Sigmoid colon (tissue), 4 donors: ENCODE data around the gene CYP2A7.

Experiments used
- EP300 ChIP-seq, 4 donors: sonication (generic); formaldehyde crosslinking; IDR thresholded peaks; one replicate each; pipeline ENCODE4 v1.6.1; 2017; ENCODE audit warnings: antibody characterized with exemption in 4 of 4
- POLR2A ChIP-seq, 2 donors: fragments of 450-650 bp; IDR thresholded peaks; one replicate each; pipeline ENCODE4 v1.6.1; 2016; ENCODE audit warnings: antibody characterized with exemption in 2 of 2, mild to moderate bottlenecking in 2 of 2, moderate library complexity in 2 of 2
- POLR2AphosphoS5 ChIP-seq, 4 donors: sonication (generic); formaldehyde crosslinking; IDR thresholded peaks; one replicate each; pipeline ENCODE4 v1.6.1; 2017; ENCODE audit warnings: antibody characterized with exemption in 4 of 4
- TF ChIP-seq, protein P1 (sequence below), 4 experiments: fragments of 450-650 bp in 3 of 4; fragments of 200-600 bp in 1 of 4; IDR thresholded peaks; one replicate each; pipeline ENCODE4 v1.5.1; 2016 to 2019; ENCODE audit warnings: antibody characterized with exemption in 4 of 4, mild to moderate bottlenecking in 3 of 4, moderate library complexity in 2 of 4

GRCh38 chr19:40889366-40889765 lies 7.3 kb upstream of the CYP2A7 start:
- TF ChIP-seq, protein P1, sequence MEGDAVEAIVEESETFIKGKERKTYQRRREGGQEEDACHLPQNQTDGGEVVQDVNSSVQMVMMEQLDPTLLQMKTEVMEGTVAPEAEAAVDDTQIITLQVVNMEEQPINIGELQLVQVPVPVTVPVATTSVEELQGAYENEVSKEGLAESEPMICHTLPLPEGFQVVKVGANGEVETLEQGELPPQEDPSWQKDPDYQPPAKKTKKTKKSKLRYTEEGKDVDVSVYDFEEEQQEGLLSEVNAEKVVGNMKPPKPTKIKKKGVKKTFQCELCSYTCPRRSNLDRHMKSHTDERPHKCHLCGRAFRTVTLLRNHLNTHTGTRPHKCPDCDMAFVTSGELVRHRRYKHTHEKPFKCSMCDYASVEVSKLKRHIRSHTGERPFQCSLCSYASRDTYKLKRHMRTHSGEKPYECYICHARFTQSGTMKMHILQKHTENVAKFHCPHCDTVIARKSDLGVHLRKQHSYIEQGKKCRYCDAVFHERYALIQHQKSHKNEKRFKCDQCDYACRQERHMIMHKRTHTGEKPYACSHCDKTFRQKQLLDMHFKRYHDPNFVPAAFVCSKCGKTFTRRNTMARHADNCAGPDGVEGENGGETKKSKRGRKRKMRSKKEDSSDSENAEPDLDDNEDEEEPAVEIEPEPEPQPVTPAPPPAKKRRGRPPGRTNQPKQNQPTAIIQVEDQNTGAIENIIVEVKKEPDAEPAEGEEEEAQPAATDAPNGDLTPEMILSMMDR (IDR thresholded peaks at IDR 0.05), result no peak
- no peak for TF ChIP-seq POLR2A (IDR thresholded peaks at IDR 0.05)
- no peak for TF ChIP-seq POLR2AphosphoS5 (IDR thresholded peaks at IDR 0.05)
- no peak for TF ChIP-seq EP300 (IDR thresholded peaks at IDR 0.05)
